ENCODE results near the gene VANGL2. TPM values are rescaled to one million over a fixed set of nuclear protein-coding genes. Genes with fewer than 3 reads are reported as not detected.

Gene VANGL2
- total and polyA plus RNA-seq, 7 donors: 0.18 to 0.94 (median 0.44) TPM

GRCh38 chr1:160404094-160404493 is 3.7 kb downstream of the VANGL2 start:
- H3K36me3 ChIP-seq (ENCODE audit: insufficient read depth in 1 of 2, low read depth in 1 of 2): no peaks in the 10 kb centered on the region
- WGBS, 3 donors: 81 to 93% (median 87%) methylated on average over 3 of the region's 3 CpGs
- peaks cover 4% of the 10 kb centered on the region for H3K4me1 ChIP-seq
- H3K9me3 ChIP-seq: no peaks in the 10 kb centered on the region
- no peak for TF ChIP-seq CTCF (IDR thresholded peaks at IDR 0.05)
- no peak overlapping the region for H3K27ac ChIP-seq
- DNase-seq (no peak), ATAC-seq (no peak)
- no peak overlapping the region for H3K4me3 ChIP-seq
- intact Hi-C loops (cut with DNase I): no loop called here
- H3K27me3 ChIP-seq (ENCODE audit: insufficient read depth in 3 of 3, low read length in 2 of 3): peaks cover 0 to 23% (median 7%) of the 10 kb centered on the region in 3 donors

GRCh38 chr1:160405331-160405877 is 5.0 kb downstream of the VANGL2 start:
- Histone ChIP-seq H3K27ac (no peak overlapping the region), H3K27me3 (ENCODE audit: insufficient read depth in 3 of 3, low read length in 2 of 3) (peaks cover 0 to 18% (median 7%) of the 10 kb centered on the region in 3 donors), H3K36me3 (ENCODE audit: insufficient read depth in 1 of 2, low read depth in 1 of 2) (no peaks in the 10 kb centered on the region), H3K4me1 (peaks cover 4% of the 10 kb centered on the region), H3K4me3 (no peak overlapping the region), H3K9me3 (no peaks in the 10 kb centered on the region)
- TF ChIP-seq CTCF (IDR thresholded peaks at IDR 0.05): no peak
- ATAC-seq (no peak), DNase-seq (no peak)
- WGBS, 3 donors: 67 to 72% (median 67%) methylated on average over 2 of the region's 2 CpGs
- intact Hi-C loops (cut with DNase I): no loop called here

GRCh38 chr1:160406131-160406968 is 6.0 kb downstream of the VANGL2 start:
- Histone ChIP-seq H3K27me3 (ENCODE audit: insufficient read depth in 3 of 3, low read length in 2 of 3) (peaks cover 0 to 9% (median 4%) of the 10 kb centered on the region in 3 donors), H3K4me1 (no peaks in the 10 kb centered on the region), H3K27ac (no peak overlapping the region), H3K4me3 (no peak overlapping the region), H3K9me3 (no peaks in the 10 kb centered on the region), H3K36me3 (ENCODE audit: insufficient read depth in 1 of 2, low read depth in 1 of 2) (no peaks in the 10 kb centered on the region)
- no peak for ATAC-seq
- no peak for DNase-seq
- intact Hi-C loops (cut with DNase I): no loop called here
- TF ChIP-seq CTCF (IDR thresholded peaks at IDR 0.05): no peak
- WGBS, 3 donors: 88 to 94% (median 90%) methylated on average over 15 of the region's 15 CpGs

GRCh38 chr1:160407839-160408801 is 7.8 kb downstream of the VANGL2 start:
- H3K4me3 ChIP-seq: no peak overlapping the region
- peaks cover 0 to 3% (median 0%) of the 10 kb centered on the region in 3 donors for H3K27me3 ChIP-seq (ENCODE audit: insufficient read depth in 3 of 3, low read length in 2 of 3)
- H3K27ac ChIP-seq: no peak overlapping the region
- H3K36me3 ChIP-seq (ENCODE audit: insufficient read depth in 1 of 2, low read depth in 1 of 2): no peaks in the 10 kb centered on the region
- no peaks in the 10 kb centered on the region for H3K9me3 ChIP-seq
- WGBS, 3 donors: 84 to 91% (median 85%) methylated on average over 12 of the region's 12 CpGs
- DNase-seq (no peak), ATAC-seq (no peak)
- no peak for TF ChIP-seq CTCF (IDR thresholded peaks at IDR 0.05)
- no peaks in the 10 kb centered on the region for H3K4me1 ChIP-seq
- intact Hi-C loops (cut with DNase I): no loop called here
